Transverse colon (tissue), 4 donors: Measurements from ENCODE around the gene INO80C.

ENCODE experiments used
- EP300 ChIP-seq: sonication (generic); formaldehyde crosslinking; IDR thresholded peaks from one replicate; pipeline ENCODE4 v1.6.1; 2017; ENCODE audit warnings: antibody characterized with exemption, low read depth
- POLR2A ChIP-seq: fragments of 450-650 bp; IDR thresholded peaks from one replicate; pipeline ENCODE4 v1.6.1; 2016; ENCODE audit warnings: antibody characterized with exemption, mild to moderate bottlenecking, moderate library complexity
- POLR2AphosphoS5 ChIP-seq, 3 donors: sonication (generic); formaldehyde crosslinking; IDR thresholded peaks; one replicate each; pipeline ENCODE4 v1.6.1; 2016; ENCODE audit warnings: antibody characterized with exemption in 3 of 3
- TF ChIP-seq, protein P1 (sequence below), 5 experiments: fragments of 200-600 bp in 3 of 5; fragments of 450-650 bp in 2 of 5; sonication (generic) in 3 of 5; IDR thresholded peaks; 1 replicate in 2 of 5; 2 replicates in 3 of 5; pipeline ENCODE4 v1.5.1; 2016 to 2017; ENCODE audit warnings: antibody characterized with exemption in 5 of 5, inconsistent platforms in 3 of 5, mild to moderate bottlenecking in 2 of 5, moderate library complexity in 1 of 5

- TF ChIP-seq POLR2AphosphoS5 (IDR thresholded peaks at IDR 0.05) = no peak
- TF ChIP-seq, protein P1, sequence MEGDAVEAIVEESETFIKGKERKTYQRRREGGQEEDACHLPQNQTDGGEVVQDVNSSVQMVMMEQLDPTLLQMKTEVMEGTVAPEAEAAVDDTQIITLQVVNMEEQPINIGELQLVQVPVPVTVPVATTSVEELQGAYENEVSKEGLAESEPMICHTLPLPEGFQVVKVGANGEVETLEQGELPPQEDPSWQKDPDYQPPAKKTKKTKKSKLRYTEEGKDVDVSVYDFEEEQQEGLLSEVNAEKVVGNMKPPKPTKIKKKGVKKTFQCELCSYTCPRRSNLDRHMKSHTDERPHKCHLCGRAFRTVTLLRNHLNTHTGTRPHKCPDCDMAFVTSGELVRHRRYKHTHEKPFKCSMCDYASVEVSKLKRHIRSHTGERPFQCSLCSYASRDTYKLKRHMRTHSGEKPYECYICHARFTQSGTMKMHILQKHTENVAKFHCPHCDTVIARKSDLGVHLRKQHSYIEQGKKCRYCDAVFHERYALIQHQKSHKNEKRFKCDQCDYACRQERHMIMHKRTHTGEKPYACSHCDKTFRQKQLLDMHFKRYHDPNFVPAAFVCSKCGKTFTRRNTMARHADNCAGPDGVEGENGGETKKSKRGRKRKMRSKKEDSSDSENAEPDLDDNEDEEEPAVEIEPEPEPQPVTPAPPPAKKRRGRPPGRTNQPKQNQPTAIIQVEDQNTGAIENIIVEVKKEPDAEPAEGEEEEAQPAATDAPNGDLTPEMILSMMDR (IDR thresholded peaks at IDR 0.05) = no peak
- no peak for TF ChIP-seq EP300
- no peak for TF ChIP-seq POLR2A
Observed at GRCh38 chr18:35451032-35451431, 46.7 kb downstream of the INO80C start.
